Stimulated activated CD4-positive, alpha-beta T cell treated with anti-CD3 and anti-CD28 coated beads, Interleukin-4, amount 100 ng/mL, for 1 hour (primary cell): ENCODE measurements around the gene MIOX.
"Not testable (repeated sequence)": the region's sequence is repeated elsewhere in the genome, so short reads cannot be mapped to it uniquely, and the experiment has no call there.

Source experiments
- DNase-seq: peaks from one replicate; pipeline ENCODE4 v3.0.0-alpha.2; 2020

MIOX gene

GRCh38 chr22:50530877-50531545 lies 44.4 kb downstream of the MIOX start:
- DNase-seq = peak; percentile 84

DNA sequence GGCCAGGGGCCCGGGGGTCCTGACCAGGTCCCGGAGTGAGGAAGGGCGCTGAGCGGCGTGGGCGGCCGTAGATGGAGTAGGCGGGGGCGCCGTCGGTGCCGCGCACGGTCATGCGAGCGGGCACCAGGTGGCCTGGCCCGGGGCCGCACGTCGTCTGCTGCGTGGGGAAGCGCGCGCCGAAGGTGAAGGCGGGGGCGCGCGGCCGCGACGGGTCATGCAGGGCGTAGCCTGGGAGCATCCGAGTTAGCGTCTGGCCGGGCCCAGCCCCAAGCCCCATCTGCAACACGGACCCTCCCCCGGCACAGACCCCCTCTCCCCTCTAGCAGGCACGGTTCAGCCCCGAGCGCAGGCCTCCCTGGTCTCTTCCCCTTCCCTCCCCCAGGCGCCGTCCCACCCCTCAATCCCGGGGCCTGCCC lies 44.9 kb downstream of the MIOX start:
- DNase-seq = peak; percentile 75

GRCh38 chr22:50531962-50532674 lies 45.5 kb downstream of the MIOX start:
- no peak for DNase-seq

GRCh38 chr22:50532824-50533796 lies 46.5 kb downstream of the MIOX start:
- no peak for DNase-seq

- not testable (repeated sequence) for DNase-seq
Measured at GRCh38 chr22:50533856-50534711, 47.4 kb downstream of the MIOX start.

GRCh38 chr22:50535113-50535512 lies 48.5 kb downstream of the MIOX start:
- no peak for DNase-seq

DNA sequence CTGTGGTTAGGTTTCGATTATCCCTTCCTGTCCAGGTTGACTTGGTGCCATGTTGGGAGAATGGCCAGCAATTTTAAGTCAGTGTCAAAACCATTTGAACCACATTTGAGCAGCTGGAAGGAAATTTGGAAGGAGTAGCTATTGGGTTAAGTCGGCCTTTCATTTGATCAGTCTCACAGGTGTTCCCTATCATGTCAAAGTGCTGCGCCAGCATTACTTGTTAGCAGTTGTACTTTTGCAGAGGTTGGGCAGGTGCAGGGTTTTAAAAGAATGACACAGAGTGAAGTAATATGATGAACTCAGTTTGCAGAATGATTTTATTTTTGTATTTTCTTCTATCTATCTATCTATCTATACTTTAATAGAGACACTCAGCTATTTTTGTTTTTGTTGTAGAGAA lies 49.6 kb downstream of the MIOX start:
- no peak for DNase-seq

DNA sequence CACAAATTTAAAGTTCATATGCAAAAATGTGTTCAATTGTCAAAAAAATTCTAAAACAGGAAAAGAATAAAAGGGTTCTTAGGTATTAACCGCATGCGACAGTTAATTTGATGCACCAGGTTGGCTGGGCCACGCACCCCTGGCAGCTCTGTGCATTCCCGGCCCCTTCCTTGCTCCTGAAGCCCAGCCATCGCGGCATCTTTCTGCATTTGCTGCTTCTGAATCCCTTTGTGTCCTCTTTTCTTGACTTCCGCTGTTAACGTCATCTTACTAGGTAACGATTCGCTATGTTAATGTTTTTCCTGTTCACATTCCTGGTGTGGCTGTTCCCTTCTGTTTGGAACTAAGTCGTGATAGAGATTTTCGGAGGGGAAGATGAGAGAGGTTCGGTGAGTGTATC lies 51.1 kb downstream of the MIOX start:
- no peak for DNase-seq
